Measurements from ENCODE around the gene C15orf62.
A peak's percentile ranks its signal among the peaks of the same experiment; 100 is the strongest.

Gene C15orf62

DNA sequence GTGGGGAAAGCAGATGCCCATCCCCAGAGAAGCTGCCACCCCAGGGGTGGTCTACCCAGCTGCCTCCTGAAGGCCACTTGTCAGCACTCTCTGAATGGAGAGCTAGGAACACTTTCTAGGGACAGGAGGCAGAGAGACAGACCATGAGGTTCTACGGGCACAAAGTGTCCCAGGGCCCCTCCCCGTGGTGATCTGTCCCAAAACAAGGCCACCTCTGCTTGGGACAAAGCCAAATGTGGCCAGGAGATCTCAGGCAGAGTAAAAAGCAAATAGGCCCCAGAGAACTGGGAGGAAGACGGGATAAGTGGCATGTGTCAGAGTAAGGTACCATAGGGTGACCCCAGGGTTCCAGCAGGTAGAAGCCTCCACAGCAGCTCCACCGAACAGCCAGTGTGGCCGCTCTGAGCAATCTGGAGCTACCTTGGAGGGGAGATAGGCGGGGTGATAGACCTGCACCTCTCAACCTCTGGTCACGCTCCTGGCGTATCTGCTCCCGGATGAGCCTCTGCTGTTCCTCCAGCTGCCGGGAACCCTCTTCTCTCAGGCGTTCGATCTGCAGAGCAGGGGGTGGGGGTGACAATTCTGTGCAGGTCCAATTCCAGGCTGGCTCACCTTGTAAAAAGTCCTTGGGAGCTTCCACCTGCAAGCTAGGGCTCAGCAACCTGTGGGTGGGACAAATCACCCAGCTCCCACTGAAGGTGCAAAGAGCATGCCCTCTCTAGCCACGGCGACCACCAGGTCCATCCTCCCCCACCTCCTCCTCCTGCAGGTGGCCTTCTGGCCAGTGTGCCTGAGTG lies 6.2 kb downstream of the C15orf62 start:
- Histone ChIP-seq H3K36me3 (ENCODE audit: control insufficient read depth, insufficient read depth, low read length) (peaks cover 28% of the 10 kb centered on the region), H3K27me3 (ENCODE audit: control insufficient read depth, insufficient read depth, low read length, poor library complexity, severe bottlenecking) (no peaks in the 10 kb centered on the region), H3K27ac (ENCODE audit: insufficient read depth, low read depth, low read length, poor library complexity, severe bottlenecking) (no peak overlapping the region), H3K4me3 (ENCODE audit: insufficient read depth, low read depth, low read length) (no peak overlapping the region), H3K9me3 (ENCODE audit: control insufficient read depth, low read length) (no peaks in the 10 kb centered on the region), H3K4me1 (ENCODE audit: control insufficient read depth, insufficient read depth, low read length) (no peaks in the 10 kb centered on the region)
- 95 to 96% methylated on average over 14 of the region's 14 CpGs for WGBS, 2 experiments

- Histone ChIP-seq H3K4me3 (ENCODE audit: insufficient read depth, low read depth, low read length) (no peak overlapping the region), H3K9me3 (ENCODE audit: control insufficient read depth, low read length) (no peaks in the 10 kb centered on the region), H3K4me1 (ENCODE audit: control insufficient read depth, insufficient read depth, low read length) (no peaks in the 10 kb centered on the region), H3K27ac (ENCODE audit: insufficient read depth, low read depth, low read length, poor library complexity, severe bottlenecking) (no peak overlapping the region), H3K36me3 (ENCODE audit: control insufficient read depth, insufficient read depth, low read length) (peaks cover 28% of the 10 kb centered on the region), H3K27me3 (ENCODE audit: control insufficient read depth, insufficient read depth, low read length, poor library complexity, severe bottlenecking) (no peaks in the 10 kb centered on the region)
- WGBS, 2 experiments, result 94% methylated on average over 11 of the region's 11 CpGs
These were observed 6.9 kb downstream of the C15orf62 start for GRCh38 chr15:40776537-40777141.

DNA sequence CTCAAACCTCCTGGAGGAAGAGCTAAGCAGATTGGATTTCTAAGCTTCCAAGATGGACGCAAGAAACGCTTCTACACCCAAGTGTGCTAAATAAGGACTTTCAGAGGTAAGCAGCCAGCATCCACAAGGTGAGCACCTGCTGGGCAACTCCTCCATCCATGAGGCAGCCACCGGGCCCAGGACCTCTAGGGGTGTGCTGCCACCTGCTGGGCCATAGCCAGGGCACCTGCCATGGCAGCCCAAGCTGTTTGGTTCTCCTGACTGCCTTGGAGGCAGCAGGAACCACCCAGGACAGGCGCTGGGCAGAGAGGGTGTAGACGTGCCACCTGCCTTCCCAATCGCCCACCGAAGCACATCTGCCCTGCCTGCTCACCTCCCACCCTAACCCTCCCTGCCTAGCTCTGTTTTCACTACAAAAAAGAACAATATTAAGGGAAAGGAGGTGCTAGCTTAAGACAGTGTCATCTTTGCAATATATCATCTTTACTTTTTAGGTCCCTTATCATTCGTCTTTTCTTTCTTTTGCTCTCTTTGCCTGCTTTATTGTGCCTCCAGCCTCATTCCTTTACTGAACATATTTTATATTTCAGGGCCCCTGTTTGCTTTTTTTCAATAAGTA lies 12.9 kb downstream of the C15orf62 start:
- Histone ChIP-seq H3K4me3 (ENCODE audit: insufficient read depth, low read depth, low read length) (no peak overlapping the region), H3K9me3 (ENCODE audit: control insufficient read depth, low read length) (no peaks in the 10 kb centered on the region), H3K27me3 (ENCODE audit: control insufficient read depth, insufficient read depth, low read length, poor library complexity, severe bottlenecking) (no peaks in the 10 kb centered on the region), H3K27ac (ENCODE audit: insufficient read depth, low read depth, low read length, poor library complexity, severe bottlenecking) (peak overlapping the region; percentile 6), H3K4me1 (ENCODE audit: control insufficient read depth, insufficient read depth, low read length) (no peaks in the 10 kb centered on the region), H3K36me3 (ENCODE audit: control insufficient read depth, insufficient read depth, low read length) (peaks cover 11% of the 10 kb centered on the region)
- 76 to 78% methylated on average over 8 of the region's 8 CpGs for WGBS, 2 experiments

- Histone ChIP-seq H3K4me1 (ENCODE audit: control insufficient read depth, insufficient read depth, low read length) (no peaks in the 10 kb centered on the region), H3K4me3 (ENCODE audit: insufficient read depth, low read depth, low read length) (no peak overlapping the region), H3K9me3 (ENCODE audit: control insufficient read depth, low read length) (no peaks in the 10 kb centered on the region), H3K27ac (ENCODE audit: insufficient read depth, low read depth, low read length, poor library complexity, severe bottlenecking) (no peak overlapping the region), H3K27me3 (ENCODE audit: control insufficient read depth, insufficient read depth, low read length, poor library complexity, severe bottlenecking) (no peaks in the 10 kb centered on the region), H3K36me3 (ENCODE audit: control insufficient read depth, insufficient read depth, low read length) (no peaks in the 10 kb centered on the region)
- 88 to 96% methylated on average over 2 of the region's 3 CpGs for WGBS, 2 experiments
These were observed 15.4 kb downstream of the C15orf62 start for GRCh38 chr15:40785164-40785563.

DNA sequence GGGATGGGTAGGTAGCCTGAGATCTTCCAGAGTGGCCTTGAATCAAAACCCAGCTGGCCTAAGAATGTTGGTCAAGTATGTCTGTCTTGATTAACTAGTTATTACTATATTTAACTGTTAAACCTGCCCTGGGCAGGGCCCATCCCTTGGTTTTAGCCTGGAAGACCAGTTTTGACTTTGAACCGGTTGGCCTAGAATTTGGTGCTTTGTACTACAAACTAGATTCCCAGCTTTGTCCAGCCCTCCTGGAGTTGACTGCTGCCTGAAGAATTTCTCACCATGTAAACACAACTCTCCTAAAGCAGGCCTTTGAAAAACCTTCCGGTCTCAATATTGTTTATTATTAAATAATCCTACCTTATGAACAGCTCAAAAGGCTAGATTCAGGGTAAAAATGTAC lies 16.0 kb downstream of the C15orf62 start:
- Histone ChIP-seq H3K4me1 (ENCODE audit: control insufficient read depth, insufficient read depth, low read length) (no peaks in the 10 kb centered on the region), H3K27ac (ENCODE audit: insufficient read depth, low read depth, low read length, poor library complexity, severe bottlenecking) (no peak overlapping the region), H3K4me3 (ENCODE audit: insufficient read depth, low read depth, low read length) (no peak overlapping the region), H3K36me3 (ENCODE audit: control insufficient read depth, insufficient read depth, low read length) (no peaks in the 10 kb centered on the region), H3K9me3 (ENCODE audit: control insufficient read depth, low read length) (no peaks in the 10 kb centered on the region), H3K27me3 (ENCODE audit: control insufficient read depth, insufficient read depth, low read length, poor library complexity, severe bottlenecking) (no peaks in the 10 kb centered on the region)
- 89 to 97% methylated on average over 1 to 2 of the region's 2 CpGs for WGBS, 2 experiments

GRCh38 chr15:40787344-40787841 lies 17.6 kb downstream of the C15orf62 start:
- 55 to 70% methylated on average over 4 of the region's 4 CpGs for WGBS, 2 experiments
- Histone ChIP-seq H3K27me3 (ENCODE audit: control insufficient read depth, insufficient read depth, low read length, poor library complexity, severe bottlenecking) (no peaks in the 10 kb centered on the region), H3K36me3 (ENCODE audit: control insufficient read depth, insufficient read depth, low read length) (no peaks in the 10 kb centered on the region), H3K4me3 (ENCODE audit: insufficient read depth, low read depth, low read length) (no peak overlapping the region), H3K9me3 (ENCODE audit: control insufficient read depth, low read length) (no peaks in the 10 kb centered on the region), H3K27ac (ENCODE audit: insufficient read depth, low read depth, low read length, poor library complexity, severe bottlenecking) (no peak overlapping the region), H3K4me1 (ENCODE audit: control insufficient read depth, insufficient read depth, low read length) (no peaks in the 10 kb centered on the region)

DNA sequence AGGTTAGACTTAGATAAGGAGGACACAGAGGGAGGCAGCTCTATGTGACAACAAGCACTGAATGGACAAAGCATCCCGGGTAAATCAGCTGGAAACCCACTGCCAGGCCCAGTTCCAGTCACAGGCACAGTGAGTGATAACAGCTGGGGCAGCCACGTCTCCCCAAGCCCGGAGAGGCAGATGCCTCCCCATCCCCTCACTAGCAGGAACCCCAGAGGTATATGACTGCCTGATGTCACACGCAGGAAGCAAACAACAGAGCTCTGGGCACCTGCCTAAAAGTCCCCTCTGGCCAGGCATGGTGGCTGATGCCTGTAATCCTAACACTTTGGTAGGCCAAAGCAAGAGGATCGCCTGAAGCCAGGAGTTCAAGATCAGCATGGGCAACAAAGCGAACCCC lies 18.2 kb downstream of the C15orf62 start:
- Histone ChIP-seq H3K27me3 (ENCODE audit: control insufficient read depth, insufficient read depth, low read length, poor library complexity, severe bottlenecking) (no peaks in the 10 kb centered on the region), H3K9me3 (ENCODE audit: control insufficient read depth, low read length) (no peaks in the 10 kb centered on the region), H3K4me3 (ENCODE audit: insufficient read depth, low read depth, low read length) (no peak overlapping the region), H3K27ac (ENCODE audit: insufficient read depth, low read depth, low read length, poor library complexity, severe bottlenecking) (no peak overlapping the region), H3K36me3 (ENCODE audit: control insufficient read depth, insufficient read depth, low read length) (no peaks in the 10 kb centered on the region), H3K4me1 (ENCODE audit: control insufficient read depth, insufficient read depth, low read length) (no peaks in the 10 kb centered on the region)
- WGBS, 2 experiments, result 73 to 80% methylated on average over 6 of the region's 6 CpGs

DNA sequence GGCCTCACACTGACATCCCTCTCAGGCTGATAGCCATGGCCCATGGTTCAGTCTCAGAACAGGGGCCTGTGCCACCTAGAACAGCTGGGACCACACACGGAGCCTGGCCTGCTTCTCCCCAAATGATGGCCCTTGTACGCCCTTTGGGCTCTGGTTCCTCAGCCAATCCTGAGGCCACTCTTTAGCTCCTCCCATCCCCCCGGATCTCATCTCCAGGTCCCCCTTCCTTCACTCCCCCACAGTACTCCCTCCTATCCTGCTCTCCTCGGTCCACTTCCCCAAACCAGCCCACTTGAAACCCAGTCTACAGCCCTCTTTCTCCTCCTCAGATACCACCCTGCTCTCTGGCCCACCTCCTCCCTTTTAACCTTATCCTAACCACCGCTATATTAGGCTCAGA lies 19.3 kb downstream of the C15orf62 start:
- Histone ChIP-seq H3K36me3 (ENCODE audit: control insufficient read depth, insufficient read depth, low read length) (no peaks in the 10 kb centered on the region), H3K4me1 (ENCODE audit: control insufficient read depth, insufficient read depth, low read length) (no peaks in the 10 kb centered on the region), H3K27me3 (ENCODE audit: control insufficient read depth, insufficient read depth, low read length, poor library complexity, severe bottlenecking) (no peaks in the 10 kb centered on the region), H3K9me3 (ENCODE audit: control insufficient read depth, low read length) (no peaks in the 10 kb centered on the region), H3K4me3 (ENCODE audit: insufficient read depth, low read depth, low read length) (no peak overlapping the region), H3K27ac (ENCODE audit: insufficient read depth, low read depth, low read length, poor library complexity, severe bottlenecking) (no peak overlapping the region)
- 89 to 94% methylated on average over 5 of the region's 5 CpGs for WGBS, 2 experiments

- Histone ChIP-seq H3K27me3 (ENCODE audit: control insufficient read depth, insufficient read depth, low read length, poor library complexity, severe bottlenecking) (no peaks in the 10 kb centered on the region), H3K27ac (ENCODE audit: insufficient read depth, low read depth, low read length, poor library complexity, severe bottlenecking) (no peak overlapping the region), H3K9me3 (ENCODE audit: control insufficient read depth, low read length) (no peaks in the 10 kb centered on the region), H3K36me3 (ENCODE audit: control insufficient read depth, insufficient read depth, low read length) (no peaks in the 10 kb centered on the region), H3K4me1 (ENCODE audit: control insufficient read depth, insufficient read depth, low read length) (no peaks in the 10 kb centered on the region), H3K4me3 (ENCODE audit: insufficient read depth, low read depth, low read length) (no peak overlapping the region)
- WGBS, 2 experiments, result 92 to 93% methylated on average over 7 to 8 of the region's 8 CpGs
These were observed 20.2 kb downstream of the C15orf62 start for GRCh38 chr15:40789999-40790398.

DNA sequence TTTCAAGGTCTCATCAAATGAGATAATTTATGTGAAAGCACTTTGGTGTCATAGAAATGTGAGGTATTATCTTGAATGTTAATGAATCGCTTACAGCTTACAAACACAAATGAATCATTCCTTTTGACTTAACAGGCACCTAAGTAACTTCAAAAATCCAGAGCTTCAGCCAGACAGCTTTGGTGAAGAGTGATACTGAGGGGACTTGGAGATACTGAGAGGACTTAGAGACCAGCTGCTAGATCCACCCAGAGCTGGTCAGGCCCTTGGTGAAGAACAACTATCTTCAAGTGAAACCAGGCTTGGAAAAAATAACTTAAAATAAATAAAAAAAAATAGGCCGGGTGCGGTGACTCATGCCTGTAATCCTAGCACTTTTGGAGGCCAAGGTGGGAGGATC lies 20.9 kb downstream of the C15orf62 start:
- H3K36me3 ChIP-seq (ENCODE audit: control insufficient read depth, insufficient read depth, low read length), result no peaks in the 10 kb centered on the region
- no peak overlapping the region for H3K4me3 ChIP-seq (ENCODE audit: insufficient read depth, low read depth, low read length)
- H3K9me3 ChIP-seq (ENCODE audit: control insufficient read depth, low read length), result no peaks in the 10 kb centered on the region
- H3K27me3 ChIP-seq (ENCODE audit: control insufficient read depth, insufficient read depth, low read length, poor library complexity, severe bottlenecking), result no peaks in the 10 kb centered on the region
- H3K4me1 ChIP-seq (ENCODE audit: control insufficient read depth, insufficient read depth, low read length), result no peaks in the 10 kb centered on the region
- WGBS, 2 experiments, result 94 to 100% methylated on average over 2 of the region's 3 CpGs
- H3K27ac ChIP-seq (ENCODE audit: insufficient read depth, low read depth, low read length, poor library complexity, severe bottlenecking), result no peak overlapping the region

Data from ectodermal cell (in vitro differentiated cells).